Mucosa of stomach (tissue), 1 donor: Measurements from ENCODE around the gene STPG4.
"Not testable (repeated sequence)": the region's sequence is repeated elsewhere in the genome, so short reads cannot be mapped to it uniquely, and the experiment has no call there.

Source experiments
- H3K27me3 ChIP-seq: one replicate; pipeline ENCODE4 v1.7.0; 2013; ENCODE audit warnings: mild to moderate bottlenecking, low read length; ENCODE audit not compliant: control insufficient read depth, insufficient read depth
- H3K36me3 ChIP-seq: one replicate; pipeline ENCODE4 v1.7.0; 2013; ENCODE audit warnings: low read length; ENCODE audit not compliant: control insufficient read depth, insufficient read depth
- H3K4me1 ChIP-seq: one replicate; pipeline ENCODE4 v1.7.0; 2013; ENCODE audit warnings: mild to moderate bottlenecking, low read length; ENCODE audit not compliant: control insufficient read depth, insufficient read depth
- H3K4me3 ChIP-seq: one replicate; pipeline ENCODE4 v1.7.0; 2013; ENCODE audit warnings: low read length
- H3K9ac ChIP-seq: one replicate; pipeline ENCODE4 v1.7.0; 2013; ENCODE audit warnings: mild to moderate bottlenecking, low read length, moderate library complexity
- H3K9me3 ChIP-seq: one replicate; pipeline ENCODE4 v1.7.0; 2013; ENCODE audit warnings: mild to moderate bottlenecking, low read length, moderate library complexity; ENCODE audit not compliant: control insufficient read depth
- donor health status: Pancreatic carcinoma.

Gene STPG4

DNA sequence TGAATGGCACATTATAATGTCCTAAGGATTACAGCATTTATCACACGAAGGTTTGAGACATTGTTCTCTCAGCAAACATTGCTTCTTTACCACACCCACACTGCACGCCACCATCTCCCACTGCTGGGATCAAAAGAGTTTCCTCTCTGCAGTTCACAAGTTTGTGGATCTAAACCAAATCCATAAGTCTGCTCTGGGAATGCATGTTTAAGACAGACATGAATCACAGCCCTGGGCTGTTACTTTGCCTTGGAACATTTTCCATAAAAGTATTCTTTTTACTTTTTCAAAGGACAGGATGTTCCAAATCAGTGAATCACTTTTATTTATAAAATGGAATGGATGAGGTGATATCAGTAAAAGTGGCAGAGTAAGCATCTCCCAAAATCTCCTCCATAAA lies 36.1 kb downstream of the STPG4 start:
- H3K9me3 ChIP-seq = no peaks in the 10 kb centered on the region
- no peak overlapping the region for H3K9ac ChIP-seq
- no peaks in the 10 kb centered on the region for H3K27me3 ChIP-seq
- no peaks in the 10 kb centered on the region for H3K36me3 ChIP-seq
- no peak overlapping the region for H3K4me3 ChIP-seq
- H3K4me1 ChIP-seq = no peaks in the 10 kb centered on the region

DNA sequence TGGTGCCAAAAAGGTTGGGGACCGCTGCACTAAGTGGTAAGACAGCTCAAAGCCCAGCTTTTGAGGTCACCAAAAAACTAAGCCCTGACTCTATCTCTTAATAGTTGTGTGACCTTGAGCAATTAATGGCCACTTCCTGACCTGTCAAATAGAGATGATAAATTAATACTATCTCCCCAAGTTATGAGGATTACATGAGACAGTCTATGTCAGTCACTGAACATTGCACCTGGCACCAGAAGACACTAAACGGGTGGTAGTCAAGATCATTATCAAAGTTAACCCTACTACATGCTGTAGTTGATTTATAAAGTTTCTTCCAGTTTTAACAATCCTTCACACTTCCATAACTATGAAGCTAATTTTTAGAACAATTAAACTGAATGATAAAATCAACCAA lies 36.5 kb downstream of the STPG4 start:
- H3K9me3 ChIP-seq = no peaks in the 10 kb centered on the region

DNA sequence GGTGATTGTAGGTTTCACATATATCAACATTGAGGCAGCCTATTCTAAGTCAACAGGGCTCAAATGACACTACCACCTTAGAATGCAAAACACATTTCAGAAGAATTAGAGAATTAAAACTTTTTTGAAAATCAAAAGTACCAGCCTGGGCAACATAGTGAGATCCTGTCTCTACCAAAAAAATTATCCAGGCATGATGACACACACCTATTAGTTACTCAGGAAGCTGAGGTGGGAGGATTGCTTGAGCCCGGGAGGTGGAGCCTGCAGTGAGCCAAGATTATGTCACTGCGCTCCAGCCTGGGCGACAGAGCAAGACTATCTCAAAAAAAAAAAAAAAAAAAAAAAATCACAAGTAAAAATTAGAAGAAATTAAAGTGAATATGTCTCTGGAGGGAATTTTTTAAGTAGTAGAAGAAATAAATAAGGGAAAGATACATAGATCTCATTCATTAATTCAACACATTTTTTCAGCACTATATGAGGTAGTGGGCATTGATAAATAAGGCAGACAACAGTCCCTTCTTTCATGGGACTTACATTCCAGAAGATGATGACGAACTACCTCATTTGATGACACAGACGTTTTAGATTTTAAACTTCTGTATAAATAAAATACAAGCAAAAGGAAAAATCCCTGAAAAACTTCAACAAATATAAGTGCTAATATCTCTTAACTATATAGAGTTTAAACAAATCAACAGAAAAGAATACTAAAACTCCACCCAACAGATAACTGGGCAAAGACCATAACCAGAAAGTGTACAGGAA lies 42.3 kb downstream of the STPG4 start:
- H3K9ac ChIP-seq = no peak overlapping the region
- no peaks in the 10 kb centered on the region for H3K36me3 ChIP-seq
- H3K4me3 ChIP-seq = no peak overlapping the region
- H3K4me1 ChIP-seq = peaks cover 6% of the 10 kb centered on the region
- no peaks in the 10 kb centered on the region for H3K9me3 ChIP-seq
- no peaks in the 10 kb centered on the region for H3K27me3 ChIP-seq

More for the DNA sequence above, 36.5 kb downstream of the STPG4 start:
- Histone ChIP-seq H3K4me1 (no peaks in the 10 kb centered on the region), H3K4me3 (no peak overlapping the region), H3K27me3 (no peaks in the 10 kb centered on the region), H3K36me3 (no peaks in the 10 kb centered on the region), H3K9ac (no peak overlapping the region)

DNA sequence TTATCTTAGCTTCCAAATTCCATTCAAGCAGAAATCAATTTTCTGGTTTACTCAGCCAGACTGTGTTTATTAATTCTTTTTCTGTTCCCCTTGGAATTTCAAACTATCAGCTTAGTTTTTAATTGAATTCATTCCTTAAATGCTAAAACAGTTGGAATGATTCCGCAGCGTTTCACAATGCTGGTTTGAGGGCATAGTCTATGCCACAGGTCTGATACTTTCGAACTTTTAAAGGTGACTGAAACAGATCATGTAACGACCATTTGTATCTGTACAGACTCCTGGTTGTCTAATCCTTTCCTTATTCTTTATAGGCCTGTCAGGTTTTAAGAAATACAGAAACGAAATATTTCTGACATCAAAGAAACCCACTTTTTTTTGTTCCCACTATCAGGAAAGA lies 45.4 kb downstream of the STPG4 start:
- no peaks in the 10 kb centered on the region for H3K27me3 ChIP-seq
- peaks cover 6% of the 10 kb centered on the region for H3K4me1 ChIP-seq
- no peaks in the 10 kb centered on the region for H3K36me3 ChIP-seq
- H3K9me3 ChIP-seq = no peaks in the 10 kb centered on the region
- no peak overlapping the region for H3K4me3 ChIP-seq
- no peak overlapping the region for H3K9ac ChIP-seq

DNA sequence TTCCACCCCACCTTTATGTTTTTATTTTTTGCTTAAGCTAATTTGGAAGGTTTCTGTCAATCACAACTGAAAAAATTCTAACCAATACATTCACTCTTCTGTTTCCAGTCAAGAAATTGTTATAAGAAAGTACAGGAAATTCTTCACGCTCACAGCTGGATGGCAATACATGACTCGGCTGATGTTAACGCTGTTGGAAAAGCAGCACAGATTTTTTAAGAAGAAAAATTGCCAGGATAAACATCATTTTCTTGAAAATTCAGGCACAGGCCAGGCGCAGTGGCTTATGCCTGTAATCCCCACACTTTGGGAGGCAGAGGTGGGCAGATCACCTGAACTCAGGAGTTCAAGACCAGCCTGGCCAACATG lies 46.1 kb downstream of the STPG4 start:
- peaks cover 6% of the 10 kb centered on the region for H3K4me1 ChIP-seq
- no peak overlapping the region for H3K4me3 ChIP-seq
- H3K36me3 ChIP-seq = no peaks in the 10 kb centered on the region
- no peaks in the 10 kb centered on the region for H3K27me3 ChIP-seq
- no peaks in the 10 kb centered on the region for H3K9me3 ChIP-seq
- no peak overlapping the region for H3K9ac ChIP-seq

GRCh38 chr2:47108267-47109006 lies 46.7 kb downstream of the STPG4 start:
- H3K36me3 ChIP-seq, H3K9ac ChIP-seq, H3K4me1 ChIP-seq, H3K4me3 ChIP-seq, H3K27me3 ChIP-seq, H3K9me3 ChIP-seq: not testable (repeated sequence)

GRCh38 chr2:47107201-47107600 lies 47.9 kb downstream of the STPG4 start:
- not testable (repeated sequence) for H3K4me3 ChIP-seq, H3K4me1 ChIP-seq, H3K9me3 ChIP-seq

DNA sequence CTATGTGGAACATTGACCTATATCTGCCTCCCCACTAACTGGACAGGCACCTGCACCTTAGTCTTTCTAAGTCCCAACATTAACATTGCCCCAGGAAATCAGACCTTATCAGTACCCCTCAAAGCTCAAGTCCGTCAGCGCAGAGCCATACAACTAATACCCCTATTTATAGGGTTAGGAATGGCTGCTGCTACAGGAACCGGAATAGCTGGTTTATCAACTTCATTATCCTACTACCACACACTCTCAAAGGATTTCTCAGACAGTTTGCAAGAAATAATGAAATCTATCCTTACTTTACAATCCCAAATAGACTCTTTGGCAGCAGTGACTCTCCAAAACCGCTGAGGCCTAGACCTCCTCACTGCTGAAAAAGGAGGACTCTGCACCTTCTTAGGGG lies 48.9 kb downstream of the STPG4 start:
- H3K9me3 ChIP-seq, H3K36me3 ChIP-seq, H3K27me3 ChIP-seq, H3K4me1 ChIP-seq, H3K9ac ChIP-seq, H3K4me3 ChIP-seq: not testable (repeated sequence)

More at GRCh38 chr2:47107201-47107600, 47.9 kb downstream of the STPG4 start:
- H3K9ac ChIP-seq, H3K27me3 ChIP-seq, H3K36me3 ChIP-seq: not testable (repeated sequence)

- H3K4me1 ChIP-seq, H3K9ac ChIP-seq, H3K4me3 ChIP-seq, H3K27me3 ChIP-seq, H3K36me3 ChIP-seq, H3K9me3 ChIP-seq: not testable (repeated sequence)
Observed at GRCh38 chr2:47099712-47100111, 55.4 kb downstream of the STPG4 start.

GRCh38 chr2:47098953-47099352 lies 56.2 kb downstream of the STPG4 start:
- no peak overlapping the region for H3K4me3 ChIP-seq
- no peaks in the 10 kb centered on the region for H3K27me3 ChIP-seq
- H3K9me3 ChIP-seq = no peaks in the 10 kb centered on the region
- no peaks in the 10 kb centered on the region for H3K4me1 ChIP-seq
- no peak overlapping the region for H3K9ac ChIP-seq
- H3K36me3 ChIP-seq = no peaks in the 10 kb centered on the region

- Histone ChIP-seq H3K9ac (no peak overlapping the region), H3K4me3 (no peak overlapping the region), H3K36me3 (no peaks in the 10 kb centered on the region), H3K27me3 (no peaks in the 10 kb centered on the region), H3K4me1 (no peaks in the 10 kb centered on the region), H3K9me3 (no peaks in the 10 kb centered on the region)
Observed at GRCh38 chr2:47097563-47097962, 57.5 kb downstream of the STPG4 start.

DNA sequence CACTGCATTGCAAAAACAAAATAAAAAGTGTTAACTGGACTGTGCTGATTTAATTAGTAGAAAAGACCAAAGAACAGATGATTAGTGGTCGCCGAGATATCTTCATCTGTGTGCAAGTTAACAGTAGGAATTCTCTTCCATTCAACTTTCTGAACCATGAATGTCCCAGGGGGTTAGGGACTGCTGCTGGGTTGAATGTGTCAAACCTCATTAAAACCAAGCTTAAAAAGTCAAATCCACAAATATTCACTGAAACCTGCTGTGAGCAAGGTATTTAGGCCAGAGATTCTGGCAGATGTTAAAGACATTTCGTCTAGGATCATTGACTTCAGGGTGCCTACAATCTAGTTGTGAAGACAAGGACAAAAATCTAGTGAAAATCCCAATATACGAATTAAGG lies 58.7 kb downstream of the STPG4 start:
- H3K4me3 ChIP-seq = no peak overlapping the region
- H3K4me1 ChIP-seq = no peaks in the 10 kb centered on the region
- H3K9me3 ChIP-seq = no peaks in the 10 kb centered on the region
- no peaks in the 10 kb centered on the region for H3K27me3 ChIP-seq
- no peak overlapping the region for H3K9ac ChIP-seq
- H3K36me3 ChIP-seq = no peaks in the 10 kb centered on the region
